M059J (cell line): Measurements from ENCODE around the gene OR51B2. TPM values are rescaled to one million over a fixed set of nuclear protein-coding genes. Genes with fewer than 3 reads are reported as not detected.
"Not testable (repeated sequence)": the region's sequence is repeated elsewhere in the genome, so short reads cannot be mapped to it uniquely, and the experiment has no call there.

Source experiments
- DNase-seq: peaks from one replicate; pipeline ENCODE4 v3.0.0-alpha.2; 2012; ENCODE audit warnings: low read depth
- total RNA-seq: library from RNA; depleted of rRNA; stranded (reverse); fragments of >200 nt; shearing (Covaris generic); gene quantifications from 2 replicates; pipeline ENCODE4 v1.2.3, GENCODE V29; 2014

Gene OR51B2
- total RNA-seq, 1 experiment from 2014 or later = not detected

GRCh38 chr11:5313326-5314023 lies 10.6 kb downstream of the OR51B2 start:
- peak; percentile 56 for DNase-seq

GRCh38 chr11:5310423-5310822 lies 13.7 kb downstream of the OR51B2 start:
- no peak for DNase-seq

- no peak for DNase-seq
These were observed 16.7 kb downstream of the OR51B2 start for GRCh38 chr11:5307256-5308019.

GRCh38 chr11:5304046-5304445 lies 20.1 kb downstream of the OR51B2 start:
- DNase-seq = no peak

GRCh38 chr11:5303626-5304025 lies 20.5 kb downstream of the OR51B2 start:
- DNase-seq = no peak

- no peak for DNase-seq
These were observed 22.3 kb downstream of the OR51B2 start, which contains the start of gene OR51B4 for GRCh38 chr11:5301846-5302245. OR51B4 (minus strand) TSS chr11:5301946; CDS start chr11:5301946, 0 bp downstream.

GRCh38 chr11:5300251-5300650 lies 23.8 kb downstream of the OR51B2 start:
- DNase-seq = no peak

- DNase-seq = no peak
These were observed 25.6 kb downstream of the OR51B2 start for GRCh38 chr11:5298451-5298850.

- DNase-seq = no peak
These were observed 26.3 kb downstream of the OR51B2 start for GRCh38 chr11:5297721-5298323.

GRCh38 chr11:5294342-5294995 lies 29.6 kb downstream of the OR51B2 start:
- not testable (repeated sequence) for DNase-seq

GRCh38 chr11:5293028-5293427 lies 31.1 kb downstream of the OR51B2 start:
- no peak for DNase-seq

GRCh38 chr11:5291207-5291838 lies 32.8 kb downstream of the OR51B2 start:
- peak; percentile 66 for DNase-seq

GRCh38 chr11:5290106-5290505 lies 34.0 kb downstream of the OR51B2 start:
- no peak for DNase-seq

GRCh38 chr11:5289696-5290095 lies 34.4 kb downstream of the OR51B2 start:
- no peak for DNase-seq

- peak; percentile 39 for DNase-seq
These were observed 35.1 kb downstream of the OR51B2 start for GRCh38 chr11:5288906-5289550.

- peak; percentile 52 for DNase-seq
These were observed 35.8 kb downstream of the OR51B2 start for GRCh38 chr11:5288108-5288905.

- DNase-seq = no peak
These were observed 37.2 kb downstream of the OR51B2 start for GRCh38 chr11:5286901-5287300.

- no peak for DNase-seq
These were observed 37.7 kb downstream of the OR51B2 start for GRCh38 chr11:5286351-5286750.

GRCh38 chr11:5285703-5286340 lies 38.3 kb downstream of the OR51B2 start:
- peak; percentile 43 for DNase-seq

GRCh38 chr11:5284637-5285036 lies 39.5 kb downstream of the OR51B2 start:
- DNase-seq = no peak
